KOPT-K1 (cell line): ENCODE measurements around the gene STX18.

Experiments used
- H3K27ac ChIP-seq: fragments of 200-600 bp; sonication (generic); 2 replicates; pipeline ENCODE4 v1.5.1; 2016; ENCODE audit warnings: antibody characterized with exemption, mild to moderate bottlenecking, low read depth, low read length; ENCODE audit not compliant: poor library complexity, severe bottlenecking
- H3K36me3 ChIP-seq: fragments of 200-600 bp; sonication (generic); 2 replicates; pipeline ENCODE4 v1.5.1; 2017; ENCODE audit warnings: antibody characterized with exemption, mild to moderate bottlenecking, low read length, moderate library complexity; ENCODE audit not compliant: insufficient read depth
- H3K9me3 ChIP-seq: fragments of 200-600 bp; sonication (generic); 2 replicates; pipeline ENCODE4 v1.5.1; 2017; ENCODE audit warnings: antibody characterized with exemption, low read length, mild to moderate bottlenecking; ENCODE audit not compliant: insufficient read depth, poor library complexity, severe bottlenecking

The STX18 gene

DNA sequence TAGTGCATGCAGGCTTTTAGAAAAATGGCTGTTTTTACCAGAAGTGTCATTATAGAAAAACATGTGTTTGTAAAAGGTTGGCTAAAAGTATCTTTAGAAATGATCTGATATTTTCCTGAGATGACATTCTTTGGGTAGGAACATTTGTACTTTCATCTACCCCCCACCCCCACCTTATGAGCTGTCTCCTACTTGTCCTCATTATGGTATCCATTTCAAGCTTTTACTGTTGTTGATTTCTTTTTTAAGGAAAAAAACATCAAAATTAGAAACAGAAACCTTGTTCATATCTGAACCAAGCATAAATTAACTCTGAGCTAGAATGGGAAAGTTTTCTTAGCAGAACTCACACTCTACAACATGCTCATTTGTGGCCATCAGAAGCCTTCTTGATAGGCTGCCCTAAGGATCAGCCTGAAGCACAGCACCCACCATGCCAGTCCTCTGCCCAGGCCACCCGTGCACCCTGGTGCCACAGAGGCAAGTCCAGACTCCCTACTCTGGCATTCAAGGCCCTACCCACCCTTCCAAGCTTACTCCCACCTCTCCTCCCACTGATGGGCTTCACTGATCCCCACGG is 105.5 kb downstream of the STX18 start:
- peaks cover 46% of the 10 kb centered on the region for H3K36me3 ChIP-seq
- H3K9me3 ChIP-seq: no peaks in the 10 kb centered on the region
- H3K27ac ChIP-seq: no peak overlapping the region

DNA sequence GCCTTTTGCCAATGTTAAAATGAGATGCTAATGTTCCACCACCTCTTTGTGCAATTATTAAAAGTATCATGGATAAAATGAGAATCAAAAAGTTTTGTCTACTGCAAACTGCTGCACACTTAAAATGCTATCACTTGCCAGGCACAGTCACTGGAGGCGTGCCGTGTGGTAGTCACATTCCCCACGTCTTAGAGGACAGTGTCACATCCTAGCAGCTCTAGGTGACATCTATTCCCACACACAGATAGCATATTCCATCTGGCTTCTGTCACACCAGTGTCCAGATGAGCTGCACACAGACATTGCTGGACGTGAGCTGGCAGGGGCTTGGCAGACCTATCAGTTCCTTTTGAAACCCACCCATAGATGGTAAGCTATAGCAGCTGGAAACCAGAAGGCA is 107.9 kb downstream of the STX18 start:
- H3K9me3 ChIP-seq: no peaks in the 10 kb centered on the region
- no peak overlapping the region for H3K27ac ChIP-seq
- peaks cover 53% of the 10 kb centered on the region for H3K36me3 ChIP-seq

- Histone ChIP-seq H3K27ac (no peak overlapping the region), H3K9me3 (no peaks in the 10 kb centered on the region), H3K36me3 (peaks cover 52% of the 10 kb centered on the region; the same call in 1 of the 2 replicates)
Observed at GRCh38 chr4:4432341-4433125, 109.3 kb downstream of the STX18 start.

- H3K27ac ChIP-seq: no peak overlapping the region
- H3K36me3 ChIP-seq: peaks cover 49% of the 10 kb centered on the region; the same call in 1 of the 2 replicates
Observed at GRCh38 chr4:4430492-4431195, 111.2 kb downstream of the STX18 start.

DNA sequence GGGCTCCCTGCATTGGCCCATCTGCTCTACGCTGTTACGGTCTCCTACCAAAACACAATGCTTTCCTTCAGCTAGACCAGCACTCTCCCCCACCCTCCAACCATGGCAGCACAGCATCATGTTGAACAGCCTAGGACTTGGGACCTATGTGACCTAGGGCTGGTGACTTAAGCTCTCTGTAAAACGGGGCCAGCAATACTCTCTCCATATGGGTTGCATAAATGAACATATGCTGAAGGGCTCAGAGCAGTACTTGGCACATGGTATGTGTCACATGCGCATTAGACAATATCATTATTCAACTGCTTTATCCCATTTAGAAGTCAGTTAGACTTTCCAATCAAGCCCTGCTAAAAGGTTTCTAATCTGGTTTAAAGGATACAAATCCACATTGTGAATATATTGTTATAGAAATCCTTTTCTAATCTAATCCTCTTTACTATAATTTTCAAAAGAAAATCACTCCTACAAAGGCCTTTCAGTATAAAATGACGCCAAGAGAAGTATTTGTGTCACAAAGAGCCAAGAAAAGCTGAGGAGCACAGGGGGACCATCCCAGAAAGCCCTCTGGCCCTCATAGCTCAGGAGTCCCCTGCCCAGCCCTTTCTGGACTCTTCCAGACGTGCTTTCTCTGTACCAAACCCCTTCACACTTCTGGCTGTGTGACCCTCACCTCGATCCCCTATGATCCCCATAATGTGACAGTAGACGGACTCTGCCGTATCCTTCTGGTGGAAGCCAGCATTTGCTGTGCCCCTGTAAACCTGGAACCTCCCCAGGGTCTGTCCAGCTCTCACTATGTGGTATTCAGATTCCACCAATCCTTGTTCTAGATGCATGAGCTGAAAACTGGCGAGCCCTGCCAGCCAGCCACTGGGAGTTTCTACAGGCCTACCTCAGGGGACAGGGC is 112.6 kb downstream of the STX18 start:
- Histone ChIP-seq H3K36me3 (peaks cover 47% of the 10 kb centered on the region; the same call in 1 of the 2 replicates), H3K9me3 (no peaks in the 10 kb centered on the region), H3K27ac (no peak overlapping the region)

More at GRCh38 chr4:4430492-4431195, 111.2 kb downstream of the STX18 start:
- H3K9me3 ChIP-seq: no peaks in the 10 kb centered on the region

DNA sequence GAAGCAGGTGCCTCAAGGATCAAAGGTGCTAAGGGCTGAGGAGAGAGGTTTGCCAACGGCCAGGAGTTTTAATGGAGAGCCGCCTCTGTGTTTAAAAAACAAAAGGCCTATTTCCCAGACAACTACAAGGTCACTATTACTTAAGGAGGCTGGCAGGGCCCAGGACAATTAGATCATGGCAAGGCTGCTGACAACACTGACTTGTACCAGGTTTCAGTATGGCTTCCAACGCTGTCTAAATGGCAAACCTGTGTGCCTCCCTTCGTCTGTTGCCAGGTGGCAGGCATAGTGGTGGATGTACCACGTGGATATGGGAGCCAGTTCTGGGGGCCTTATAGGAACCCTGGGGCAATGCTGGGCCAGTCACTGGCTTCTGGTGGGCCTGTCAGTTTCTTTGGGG is 114.0 kb downstream of the STX18 start:
- no peaks in the 10 kb centered on the region for H3K9me3 ChIP-seq
- no peak overlapping the region for H3K27ac ChIP-seq
- peaks cover 54% of the 10 kb centered on the region for H3K36me3 ChIP-seq

- Histone ChIP-seq H3K9me3 (no peaks in the 10 kb centered on the region), H3K27ac (no peak overlapping the region), H3K36me3 (peaks cover 54% of the 10 kb centered on the region)
Observed at GRCh38 chr4:4427121-4427870, 114.6 kb downstream of the STX18 start.

- Histone ChIP-seq H3K9me3 (no peaks in the 10 kb centered on the region), H3K27ac (no peak overlapping the region), H3K36me3 (peaks cover 56% of the 10 kb centered on the region)
Observed at GRCh38 chr4:4426511-4427120, 115.2 kb downstream of the STX18 start.

- Histone ChIP-seq H3K36me3 (peaks cover 65% of the 10 kb centered on the region), H3K9me3 (no peaks in the 10 kb centered on the region), H3K27ac (no peak overlapping the region)
Observed at GRCh38 chr4:4425696-4426095, 116.2 kb downstream of the STX18 start.

DNA sequence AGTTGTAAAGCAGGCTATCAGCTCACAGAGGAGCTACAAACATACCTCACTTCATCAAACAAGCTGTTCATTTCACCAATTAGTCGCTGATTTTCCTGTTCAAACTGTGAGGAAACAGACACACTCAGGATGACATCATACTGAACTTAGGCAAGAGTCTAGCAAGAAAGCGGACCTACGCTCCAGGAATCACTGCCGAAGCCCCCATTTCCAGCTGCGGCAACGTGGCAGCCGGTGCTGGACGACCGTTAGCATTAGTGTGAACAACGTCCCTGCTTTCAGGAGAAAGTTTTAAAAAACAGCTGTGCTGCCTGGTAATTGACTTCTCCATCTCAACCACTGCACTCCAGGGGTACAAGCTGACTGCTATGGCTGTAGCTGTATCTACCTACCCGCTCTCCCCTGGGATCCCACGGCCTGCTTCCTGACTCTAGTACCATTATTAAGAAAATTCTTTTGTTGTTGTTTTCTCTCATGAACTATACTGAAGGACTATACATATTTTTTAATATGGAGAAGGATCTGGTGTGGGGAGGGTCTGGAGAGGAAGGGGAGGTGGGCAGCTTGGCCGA is 116.6 kb downstream of the STX18 start:
- peaks cover 70% of the 10 kb centered on the region for H3K36me3 ChIP-seq
- H3K9me3 ChIP-seq: no peaks in the 10 kb centered on the region
- no peak overlapping the region for H3K27ac ChIP-seq

GRCh38 chr4:4424499-4425115 is 117.2 kb downstream of the STX18 start:
- no peaks in the 10 kb centered on the region for H3K9me3 ChIP-seq
- H3K27ac ChIP-seq: no peak overlapping the region
- H3K36me3 ChIP-seq: peaks cover 71% of the 10 kb centered on the region

DNA sequence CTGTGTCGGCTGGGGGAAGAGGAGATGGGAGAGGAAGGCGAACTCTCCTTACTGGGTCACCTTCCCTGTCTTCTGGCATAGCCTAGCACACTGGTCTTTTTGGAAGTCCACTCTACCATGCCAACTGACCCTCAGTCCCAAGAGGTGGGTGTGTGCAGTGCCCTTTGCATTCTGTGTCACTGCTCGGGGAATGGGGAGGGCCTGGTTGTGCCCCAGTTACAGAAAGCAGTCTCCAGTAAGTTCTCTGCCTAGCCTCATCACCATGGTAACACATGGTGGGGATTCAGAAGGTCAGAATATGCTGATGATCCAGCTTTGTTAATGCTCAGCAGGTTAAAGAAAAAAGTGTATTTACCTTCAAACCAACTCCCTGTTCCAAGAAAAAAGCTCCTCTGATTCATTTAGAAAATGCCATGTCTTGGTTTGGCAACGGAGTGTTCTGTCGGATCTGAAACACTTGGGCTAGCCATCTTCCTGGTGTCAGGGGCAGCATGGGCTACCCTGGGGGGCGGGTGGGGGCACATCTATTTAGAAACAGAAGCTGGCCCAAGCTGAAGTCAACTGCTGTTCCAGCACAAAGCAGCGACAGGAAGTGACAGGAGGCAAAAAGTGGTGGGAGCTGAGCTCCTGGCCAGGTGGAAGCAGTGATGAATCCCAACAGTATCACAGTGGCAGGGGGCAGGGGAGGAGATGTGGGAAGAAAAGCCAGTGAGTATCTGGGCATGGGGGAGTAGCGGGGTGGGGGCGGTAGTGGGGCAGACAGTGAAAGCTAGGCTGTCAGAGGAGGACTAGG is 117.9 kb downstream of the STX18 start:
- Histone ChIP-seq H3K9me3 (no peaks in the 10 kb centered on the region), H3K36me3 (peaks cover 72% of the 10 kb centered on the region), H3K27ac (no peak overlapping the region)
